ENCODE results near the gene EXOC6.

GRCh38 chr10:93059975-93060886 is 211.9 kb downstream of the EXOC6 start, which contains the start of gene CYP26C1:
- TF ChIP-seq, protein P1, sequence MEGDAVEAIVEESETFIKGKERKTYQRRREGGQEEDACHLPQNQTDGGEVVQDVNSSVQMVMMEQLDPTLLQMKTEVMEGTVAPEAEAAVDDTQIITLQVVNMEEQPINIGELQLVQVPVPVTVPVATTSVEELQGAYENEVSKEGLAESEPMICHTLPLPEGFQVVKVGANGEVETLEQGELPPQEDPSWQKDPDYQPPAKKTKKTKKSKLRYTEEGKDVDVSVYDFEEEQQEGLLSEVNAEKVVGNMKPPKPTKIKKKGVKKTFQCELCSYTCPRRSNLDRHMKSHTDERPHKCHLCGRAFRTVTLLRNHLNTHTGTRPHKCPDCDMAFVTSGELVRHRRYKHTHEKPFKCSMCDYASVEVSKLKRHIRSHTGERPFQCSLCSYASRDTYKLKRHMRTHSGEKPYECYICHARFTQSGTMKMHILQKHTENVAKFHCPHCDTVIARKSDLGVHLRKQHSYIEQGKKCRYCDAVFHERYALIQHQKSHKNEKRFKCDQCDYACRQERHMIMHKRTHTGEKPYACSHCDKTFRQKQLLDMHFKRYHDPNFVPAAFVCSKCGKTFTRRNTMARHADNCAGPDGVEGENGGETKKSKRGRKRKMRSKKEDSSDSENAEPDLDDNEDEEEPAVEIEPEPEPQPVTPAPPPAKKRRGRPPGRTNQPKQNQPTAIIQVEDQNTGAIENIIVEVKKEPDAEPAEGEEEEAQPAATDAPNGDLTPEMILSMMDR (IDR thresholded peaks at IDR 0.05) = no peak
- TF ChIP-seq EP300 (IDR thresholded peaks at IDR 0.05) = no peak
